ENCODE results near the gene EPHA1.

DNA sequence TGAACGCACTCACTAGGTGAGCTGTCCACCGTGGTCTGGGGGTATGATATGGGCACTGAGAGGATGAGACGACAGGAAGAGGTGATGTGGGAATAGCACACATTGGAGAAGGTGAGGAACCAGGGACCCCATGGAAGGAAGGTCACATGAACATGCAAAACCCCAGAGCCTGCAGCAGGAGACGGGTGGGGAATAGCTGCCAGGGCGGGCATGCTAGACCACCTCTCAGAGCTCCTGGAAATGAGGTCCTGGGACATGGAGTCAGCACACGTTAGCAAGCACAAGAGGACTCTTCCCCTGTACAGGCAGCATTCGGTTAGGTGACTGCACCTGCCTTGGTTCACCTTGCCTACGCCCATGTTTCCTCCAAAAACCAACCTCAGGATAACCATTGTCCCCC, 54.3 kb downstream of the EPHA1 start:
- TF ChIP-seq POLR2A (IDR thresholded peaks at IDR 0.05): no peak
- TF ChIP-seq, protein P1, sequence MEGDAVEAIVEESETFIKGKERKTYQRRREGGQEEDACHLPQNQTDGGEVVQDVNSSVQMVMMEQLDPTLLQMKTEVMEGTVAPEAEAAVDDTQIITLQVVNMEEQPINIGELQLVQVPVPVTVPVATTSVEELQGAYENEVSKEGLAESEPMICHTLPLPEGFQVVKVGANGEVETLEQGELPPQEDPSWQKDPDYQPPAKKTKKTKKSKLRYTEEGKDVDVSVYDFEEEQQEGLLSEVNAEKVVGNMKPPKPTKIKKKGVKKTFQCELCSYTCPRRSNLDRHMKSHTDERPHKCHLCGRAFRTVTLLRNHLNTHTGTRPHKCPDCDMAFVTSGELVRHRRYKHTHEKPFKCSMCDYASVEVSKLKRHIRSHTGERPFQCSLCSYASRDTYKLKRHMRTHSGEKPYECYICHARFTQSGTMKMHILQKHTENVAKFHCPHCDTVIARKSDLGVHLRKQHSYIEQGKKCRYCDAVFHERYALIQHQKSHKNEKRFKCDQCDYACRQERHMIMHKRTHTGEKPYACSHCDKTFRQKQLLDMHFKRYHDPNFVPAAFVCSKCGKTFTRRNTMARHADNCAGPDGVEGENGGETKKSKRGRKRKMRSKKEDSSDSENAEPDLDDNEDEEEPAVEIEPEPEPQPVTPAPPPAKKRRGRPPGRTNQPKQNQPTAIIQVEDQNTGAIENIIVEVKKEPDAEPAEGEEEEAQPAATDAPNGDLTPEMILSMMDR (IDR thresholded peaks at IDR 0.05): no peak
- no peak for TF ChIP-seq EP300 (IDR thresholded peaks at IDR 0.05)

Data from tibial nerve (tissue), 4 donors.